Smooth muscle cell (in vitro differentiated cells): ENCODE measurements around the gene ACCS. TPM values are rescaled to one million over a fixed set of nuclear protein-coding genes. Genes with fewer than 3 reads are reported as not detected.

Experiments used
- DNase-seq: peaks from one replicate; lab custom pipeline; 2025; ENCODE audit not compliant: unreplicated experiment; lab: John Stamatoyannopoulos, UW
- H2AFZ ChIP-seq: fragments of 200-600 bp; sonication (generic); 2 replicates; pipeline ENCODE4 v1.6.0; 2016; ENCODE audit warnings: antibody characterized with exemption, low read depth, mild to moderate bottlenecking
- H3F3A ChIP-seq: fragments of 200-600 bp; sonication (generic); 2 replicates; pipeline ENCODE4 v1.6.0; 2017; ENCODE audit warnings: antibody characterized with exemption, low read depth
- H3K27ac ChIP-seq: fragments of 200-600 bp; sonication (generic); 2 replicates; pipeline ENCODE4 v1.5.1; 2016; ENCODE audit warnings: low read depth, mild to moderate bottlenecking
- H3K27me3 ChIP-seq: fragments of 200-600 bp; sonication (generic); 2 replicates; pipeline ENCODE4 v1.6.1; 2016; ENCODE audit warnings: low read depth, mild to moderate bottlenecking
- H3K36me3 ChIP-seq: fragments of 200-600 bp; sonication (generic); 2 replicates; pipeline ENCODE4 v1.5.1; 2016; ENCODE audit warnings: low read depth
- H3K4me1 ChIP-seq: fragments of 200-600 bp; sonication (generic); 2 replicates; pipeline ENCODE4 v1.5.1; 2016; ENCODE audit warnings: low read depth
- H3K4me2 ChIP-seq: fragments of 200-600 bp; sonication (generic); 2 replicates; pipeline ENCODE4 v1.6.0; 2016; ENCODE audit warnings: mild to moderate bottlenecking
- H3K4me3 ChIP-seq: fragments of 200-600 bp; sonication (generic); 2 replicates; pipeline ENCODE4 v1.5.1; 2016; ENCODE audit warnings: mild to moderate bottlenecking
- H3K79me2 ChIP-seq: fragments of 200-600 bp; sonication (generic); 2 replicates; pipeline ENCODE4 v1.6.0; 2016; ENCODE audit warnings: low read depth, mild to moderate bottlenecking
- H3K9ac ChIP-seq: fragments of 200-600 bp; sonication (generic); 2 replicates; pipeline ENCODE4 v1.6.0; 2016; ENCODE audit warnings: low read depth
- H3K9me3 ChIP-seq: fragments of 200-600 bp; sonication (generic); replicated peaks from 2 replicates; pipeline ENCODE4 v1.5.1; 2016; ENCODE audit warnings: low read depth
- H4K20me1 ChIP-seq: fragments of 200-600 bp; sonication (generic); 2 replicates; pipeline ENCODE4 v1.6.0; 2016; ENCODE audit warnings: low read depth
- CTCF ChIP-seq: fragments of 200-600 bp; sonication (generic); IDR thresholded peaks from 2 replicates; pipeline ENCODE4 v1.5.1; 2017; ENCODE audit warnings: borderline replicate concordance, mild to moderate bottlenecking, antibody characterized with exemption; ENCODE audit not compliant: insufficient read depth, poor library complexity, severe bottlenecking
- WGBS: methylation state at CpG from one replicate; pipeline ENCODE4 v1.1.7; 2016; ENCODE audit warnings: low lambda C conversion rate; 5-methylcytosine and 5-hydroxymethylcytosine counted together
- polyA plus RNA-seq: library from polyadenylated mRNA; unstranded; fragments of >200 nt; fragmentation: Nextera tagmentation; extraction: Ambion mirVana; gene quantifications from 2 replicates; pipeline ENCODE4 v1.2.1, GENCODE V29; 2016
- total RNA-seq: library from RNA; depleted of rRNA; stranded (reverse); fragments of >200 nt; gene quantifications from 2 replicates; pipeline ENCODE4 v1.2.3, GENCODE V29; 2014

ACCS gene
- total and polyA plus RNA-seq, 2 experiments from 2014 or later, result 3.5 to 4.1 TPM

- Histone ChIP-seq H3K27me3 (no peaks in the 10 kb centered on the region), H3K9me3 (no peaks in the 10 kb centered on the region), H3K4me2 (peak overlapping the region; percentile 33), H3K9ac (peak overlapping the region; percentile 11), H3K27ac (peak overlapping the region; percentile 99), H3F3A (peaks cover 6% of the 10 kb centered on the region), H3K36me3 (no peaks in the 10 kb centered on the region), H3K4me1 (peaks cover 31% of the 10 kb centered on the region), H3K79me2 (no peaks in the 10 kb centered on the region), H2AFZ (no peak overlapping the region), H3K4me3 (no peak overlapping the region), H4K20me1 (no peaks in the 10 kb centered on the region)
- DNase-seq, result peak; percentile 14
- 58% methylated on average over 15 of the region's 15 CpGs for WGBS
- TF ChIP-seq CTCF, result no peak
Observed at GRCh38 chr11:44032299-44033085, 33.6 kb upstream of the ACCS start.

- H3K4me1 ChIP-seq, result peaks cover 31% of the 10 kb centered on the region
- no peak overlapping the region for H2AFZ ChIP-seq
- H4K20me1 ChIP-seq, result no peaks in the 10 kb centered on the region
- H3K4me2 ChIP-seq, result no peak overlapping the region
- no peaks in the 10 kb centered on the region for H3K79me2 ChIP-seq
- no peaks in the 10 kb centered on the region for H3K9me3 ChIP-seq
- H3K4me3 ChIP-seq, result no peak overlapping the region
- H3K27me3 ChIP-seq, result no peaks in the 10 kb centered on the region
- H3K36me3 ChIP-seq, result no peaks in the 10 kb centered on the region
- H3F3A ChIP-seq, result peaks cover 6% of the 10 kb centered on the region
- DNase-seq, result no peak
- no peak for TF ChIP-seq CTCF
- 74% methylated on average over 3 of the region's 3 CpGs for WGBS
- no peak overlapping the region for H3K27ac ChIP-seq
- H3K9ac ChIP-seq, result peak overlapping the region; percentile 11
Observed at GRCh38 chr11:44033411-44033850, 32.6 kb upstream of the ACCS start.

- Histone ChIP-seq H3F3A (peaks cover 6% of the 10 kb centered on the region), H3K27me3 (peaks cover under 1% of the 10 kb centered on the region), H3K4me1 (peaks cover 31% of the 10 kb centered on the region), H3K27ac (no peak overlapping the region), H4K20me1 (no peaks in the 10 kb centered on the region), H3K9me3 (no peaks in the 10 kb centered on the region), H3K9ac (no peak overlapping the region), H3K79me2 (no peaks in the 10 kb centered on the region), H3K36me3 (no peaks in the 10 kb centered on the region), H3K4me2 (no peak overlapping the region), H2AFZ (no peak overlapping the region), H3K4me3 (no peak overlapping the region)
- TF ChIP-seq CTCF, result no peak
- WGBS, result 57% methylated on average over 3 of the region's 3 CpGs
- DNase-seq, result no peak
Observed at GRCh38 chr11:44033856-44034255, 32.2 kb upstream of the ACCS start.

- no peak overlapping the region for H2AFZ ChIP-seq
- no peak overlapping the region for H3K9ac ChIP-seq
- H4K20me1 ChIP-seq, result no peaks in the 10 kb centered on the region
- H3K4me1 ChIP-seq, result peaks cover 24% of the 10 kb centered on the region
- H3K27ac ChIP-seq, result no peak overlapping the region
- no peaks in the 10 kb centered on the region for H3K36me3 ChIP-seq
- H3K27me3 ChIP-seq, result peaks cover 4% of the 10 kb centered on the region
- DNase-seq, result no peak
- H3F3A ChIP-seq, result peaks cover under 1% of the 10 kb centered on the region
- TF ChIP-seq CTCF, result no peak
- no peak overlapping the region for H3K4me3 ChIP-seq
- H3K9me3 ChIP-seq, result no peaks in the 10 kb centered on the region
- no peaks in the 10 kb centered on the region for H3K79me2 ChIP-seq
- no peak overlapping the region for H3K4me2 ChIP-seq
Observed at GRCh38 chr11:44034639-44035038, 31.4 kb upstream of the ACCS start.
